Peyer's patch (tissue), 4 donors: ENCODE measurements around the gene TTLL12. TPM values are rescaled to one million over a fixed set of nuclear protein-coding genes. Genes with fewer than 3 reads are reported as not detected.
A peak's percentile ranks its signal among the peaks of the same experiment; 100 is the strongest.

Source experiments
- DNase-seq, 3 donors: peaks; one replicate each; pipeline ENCODE4 v3.0.0-alpha.2; 2017 to 2019
- H3K27ac ChIP-seq, 4 donors: fragments of 200-600 bp; sonication (generic); one replicate each; pipeline ENCODE4 v1.5.1; 2016 to 2019
- H3K27me3 ChIP-seq, 2 donors: fragments of 200-600 bp; sonication (generic); one replicate each; pipeline ENCODE4 v1.5.1; 2019
- H3K36me3 ChIP-seq, 3 donors: fragments of 200-600 bp; sonication (generic); one replicate each; pipeline ENCODE4 v1.5.1; 2016 to 2019
- H3K4me1 ChIP-seq, 4 donors: fragments of 200-600 bp; sonication (generic); one replicate each; pipeline ENCODE4 v1.5.1; 2016 to 2019
- H3K4me3 ChIP-seq, 4 donors: fragments of 200-600 bp; sonication (generic); 1 replicate in 3 of 4; 2 replicates in 1 of 4; pipeline ENCODE4 v1.5.1; 2016 to 2019; ENCODE audit warnings: mild to moderate bottlenecking in 1 of 4
- H3K9me3 ChIP-seq, 4 donors: fragments of 200-600 bp; sonication (generic); one replicate each; pipeline ENCODE4 v1.5.1; 2016 to 2019; ENCODE audit warnings: mild to moderate bottlenecking in 1 of 4
- POLR2A ChIP-seq, 2 donors: fragments of 450-650 bp; IDR thresholded peaks; one replicate each; pipeline ENCODE4 v1.5.1; 2017; ENCODE audit warnings: antibody characterized with exemption in 2 of 2, mild to moderate bottlenecking in 2 of 2, moderate library complexity in 2 of 2
- total RNA-seq, 4 donors: library from RNA; depleted of rRNA; stranded (reverse); fragments of >200 nt; gene quantifications; one replicate each; pipeline ENCODE4 v1.1.0, GENCODE V29; 2016
- TF ChIP-seq, protein P1 (sequence below), 6 experiments: fragments of 450-650 bp in 4 of 6; fragments of 200-600 bp in 2 of 6; sonication (generic) in 1 of 6; IDR thresholded peaks; one replicate each; pipeline ENCODE4 v1.5.1; 2017 to 2019; ENCODE audit warnings: antibody characterized with exemption in 6 of 6, mild to moderate bottlenecking in 3 of 6, moderate library complexity in 1 of 6

The TTLL12 gene
- total RNA-seq, 4 donors from 2014 or later: 34.7 to 77.8 (median 58.2) TPM

DNA sequence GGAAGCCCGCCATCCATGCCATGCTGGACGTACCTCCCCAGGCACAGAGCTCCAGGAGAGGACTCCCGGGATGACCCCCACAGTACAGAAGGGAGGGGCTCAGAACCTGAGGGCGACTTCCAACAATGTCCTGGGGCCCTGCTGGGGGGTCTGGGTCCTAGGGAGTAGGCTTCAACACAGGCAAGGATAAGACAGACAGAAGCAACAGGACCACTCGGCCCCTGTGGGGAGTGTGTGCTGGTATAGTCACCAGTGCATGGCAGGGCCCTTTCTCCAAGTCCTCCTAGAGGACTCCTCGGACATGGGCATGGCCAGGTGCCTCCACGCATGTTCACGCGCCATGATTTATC is 16.8 kb downstream of the TTLL12 start:
- Histone ChIP-seq H3K27ac (no peak overlapping the region), H3K9me3 (no peaks in the 10 kb centered on the region), H3K4me1 (peaks cover 0 to 19% (median 0%) of the 10 kb centered on the region in 4 donors), H3K27me3 (no peaks in the 10 kb centered on the region), H3K4me3 (peak overlapping the region in 1 of 4 donors; percentile 47), H3K36me3 (peaks cover 0 to 44% (median 0%) of the 10 kb centered on the region in 3 donors)
- DNase-seq: peak in 1 of 3 donors; percentile 34
- TF ChIP-seq POLR2A (IDR thresholded peaks at IDR 0.05): no peak
- TF ChIP-seq, protein P1, sequence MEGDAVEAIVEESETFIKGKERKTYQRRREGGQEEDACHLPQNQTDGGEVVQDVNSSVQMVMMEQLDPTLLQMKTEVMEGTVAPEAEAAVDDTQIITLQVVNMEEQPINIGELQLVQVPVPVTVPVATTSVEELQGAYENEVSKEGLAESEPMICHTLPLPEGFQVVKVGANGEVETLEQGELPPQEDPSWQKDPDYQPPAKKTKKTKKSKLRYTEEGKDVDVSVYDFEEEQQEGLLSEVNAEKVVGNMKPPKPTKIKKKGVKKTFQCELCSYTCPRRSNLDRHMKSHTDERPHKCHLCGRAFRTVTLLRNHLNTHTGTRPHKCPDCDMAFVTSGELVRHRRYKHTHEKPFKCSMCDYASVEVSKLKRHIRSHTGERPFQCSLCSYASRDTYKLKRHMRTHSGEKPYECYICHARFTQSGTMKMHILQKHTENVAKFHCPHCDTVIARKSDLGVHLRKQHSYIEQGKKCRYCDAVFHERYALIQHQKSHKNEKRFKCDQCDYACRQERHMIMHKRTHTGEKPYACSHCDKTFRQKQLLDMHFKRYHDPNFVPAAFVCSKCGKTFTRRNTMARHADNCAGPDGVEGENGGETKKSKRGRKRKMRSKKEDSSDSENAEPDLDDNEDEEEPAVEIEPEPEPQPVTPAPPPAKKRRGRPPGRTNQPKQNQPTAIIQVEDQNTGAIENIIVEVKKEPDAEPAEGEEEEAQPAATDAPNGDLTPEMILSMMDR (IDR thresholded peaks at IDR 0.05): no peak

DNA sequence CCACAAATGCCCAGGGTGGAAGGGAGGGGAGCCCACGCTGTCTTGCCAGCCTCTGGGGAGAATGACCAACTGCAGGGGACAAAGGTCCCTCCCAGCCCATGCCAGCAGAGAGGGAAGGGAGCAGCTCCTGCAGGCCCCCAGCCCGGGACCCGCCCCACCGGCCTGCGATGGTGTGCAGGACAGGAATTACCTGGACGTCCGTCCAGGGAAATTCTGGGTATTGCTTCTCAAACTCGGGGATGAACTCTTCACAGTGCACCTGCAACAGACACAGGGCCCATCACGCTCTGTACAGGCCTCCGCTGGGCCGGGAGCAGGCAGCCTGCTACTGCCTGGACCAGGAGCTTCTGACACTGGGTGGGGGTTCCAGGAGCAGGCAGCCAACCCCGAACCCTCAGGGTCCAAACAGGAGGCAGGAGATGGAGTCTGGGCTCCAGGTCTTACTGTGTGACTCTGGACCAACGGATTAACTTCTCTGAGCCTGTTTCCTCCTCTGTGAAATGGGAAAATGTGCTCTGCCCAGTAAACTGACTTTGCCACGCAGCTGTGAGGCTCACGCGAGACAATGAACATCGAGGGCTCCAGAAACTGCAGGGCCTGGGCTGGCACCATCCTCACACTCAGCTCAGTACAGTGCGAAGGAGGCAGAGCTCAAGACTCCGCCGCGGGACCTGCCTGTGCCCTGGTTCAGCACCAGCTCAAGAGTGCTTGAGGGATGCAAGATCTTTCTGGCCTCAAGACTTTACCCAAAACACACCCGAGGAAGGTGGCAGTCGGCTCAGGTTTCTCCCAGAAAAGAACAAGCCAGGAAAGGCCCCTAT is 17.4 kb downstream of the TTLL12 start:
- Histone ChIP-seq H3K36me3 (peaks cover 0 to 38% (median 0%) of the 10 kb centered on the region in 3 donors), H3K9me3 (no peaks in the 10 kb centered on the region), H3K4me3 (no peak overlapping the region), H3K4me1 (peaks cover 0 to 19% (median 0%) of the 10 kb centered on the region in 4 donors), H3K27ac (no peak overlapping the region), H3K27me3 (no peaks in the 10 kb centered on the region)
- DNase-seq: no peak
- TF ChIP-seq POLR2A (IDR thresholded peaks at IDR 0.05): no peak
- TF ChIP-seq, protein P1 (IDR thresholded peaks at IDR 0.05): no peak

DNA sequence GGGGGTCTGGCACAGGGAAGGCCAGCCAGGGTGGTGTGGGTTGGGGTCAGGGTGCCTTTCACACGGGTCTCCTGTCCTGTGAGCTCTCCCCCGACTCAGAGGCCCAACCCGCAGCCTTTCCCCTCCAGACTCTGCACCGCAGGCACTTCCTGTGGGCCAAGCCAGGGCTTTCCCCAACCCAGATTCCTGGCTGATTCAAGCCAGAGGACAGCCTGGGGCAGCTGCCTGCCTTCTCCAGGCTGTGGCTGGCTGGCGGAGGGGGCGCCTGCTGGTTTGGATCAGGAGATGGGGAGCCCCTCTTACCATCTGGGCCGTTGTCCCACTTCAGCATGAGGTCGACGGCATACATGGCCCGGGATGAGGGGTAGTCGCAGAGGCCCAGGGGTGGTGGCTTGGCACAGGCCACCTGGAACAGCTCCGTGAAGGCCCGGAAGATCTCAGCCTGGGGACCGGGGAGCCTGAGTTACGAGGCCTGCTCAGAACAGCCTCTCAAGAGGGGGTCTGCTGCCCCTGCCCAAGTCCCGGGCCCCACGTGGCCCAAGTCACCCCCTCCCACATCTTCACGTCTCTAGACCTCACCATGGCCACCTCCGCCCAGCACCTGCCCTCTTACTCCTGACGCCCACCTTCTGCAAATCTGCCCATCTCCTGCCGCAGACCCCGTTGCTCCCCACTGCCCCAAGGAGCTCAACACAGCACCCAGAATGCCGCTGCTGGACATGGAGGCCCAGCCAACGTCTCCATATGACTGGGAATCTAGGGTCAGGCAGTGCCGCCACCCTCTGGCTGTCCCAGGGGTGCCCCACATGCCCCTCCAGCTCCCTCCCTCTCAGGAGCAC is 18.2 kb downstream of the TTLL12 start:
- Histone ChIP-seq H3K4me3 (no peak overlapping the region), H3K4me1 (peaks cover 0 to 22% (median 0%) of the 10 kb centered on the region in 4 donors), H3K9me3 (no peaks in the 10 kb centered on the region)

DNA sequence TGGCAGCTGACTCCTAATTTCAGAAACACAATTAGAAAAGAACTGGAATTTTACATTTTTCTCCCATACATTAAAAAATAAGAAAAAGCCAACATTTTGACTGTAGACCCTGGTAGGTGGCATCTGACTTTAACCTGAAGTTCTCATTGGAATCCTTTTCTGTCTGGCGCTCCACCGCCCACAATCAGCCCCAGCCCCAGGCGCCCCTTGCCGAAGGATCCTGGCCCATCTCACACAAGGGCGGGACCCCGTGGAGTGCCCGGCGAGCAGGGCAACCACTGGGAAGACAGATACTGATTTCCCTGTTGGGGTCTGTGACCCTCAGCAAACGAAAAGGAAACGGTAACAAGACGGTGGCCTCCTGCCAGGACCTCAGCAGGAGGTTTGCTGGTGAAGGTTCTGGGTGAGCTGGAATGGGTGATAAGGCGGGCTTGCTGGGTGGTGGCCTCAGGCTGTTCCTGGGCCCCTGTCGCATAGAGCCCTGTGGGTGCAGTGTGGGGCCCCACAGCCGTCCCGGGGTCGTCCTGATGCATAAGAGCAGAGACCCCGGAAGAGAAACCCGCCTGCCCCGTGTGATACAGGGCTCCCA is 19.8 kb downstream of the TTLL12 start:
- Histone ChIP-seq H3K27me3 (no peaks in the 10 kb centered on the region), H3K4me3 (no peak overlapping the region), H3K27ac (no peak overlapping the region), H3K36me3 (peaks cover 0 to 23% (median 0%) of the 10 kb centered on the region in 3 donors), H3K4me1 (peaks cover 0 to 32% (median 0%) of the 10 kb centered on the region in 4 donors), H3K9me3 (no peaks in the 10 kb centered on the region)
- TF ChIP-seq, protein P1 (IDR thresholded peaks at IDR 0.05): no peak
- TF ChIP-seq POLR2A (IDR thresholded peaks at IDR 0.05): no peak
- DNase-seq: no peak

More for the DNA sequence above, 18.2 kb downstream of the TTLL12 start:
- DNase-seq: no peak
- Histone ChIP-seq H3K27ac (no peak overlapping the region), H3K36me3 (peaks cover 0 to 29% (median 0%) of the 10 kb centered on the region in 3 donors), H3K27me3 (no peaks in the 10 kb centered on the region)
- TF ChIP-seq POLR2A (IDR thresholded peaks at IDR 0.05): no peak
- TF ChIP-seq, protein P1 (IDR thresholded peaks at IDR 0.05): no peak

DNA sequence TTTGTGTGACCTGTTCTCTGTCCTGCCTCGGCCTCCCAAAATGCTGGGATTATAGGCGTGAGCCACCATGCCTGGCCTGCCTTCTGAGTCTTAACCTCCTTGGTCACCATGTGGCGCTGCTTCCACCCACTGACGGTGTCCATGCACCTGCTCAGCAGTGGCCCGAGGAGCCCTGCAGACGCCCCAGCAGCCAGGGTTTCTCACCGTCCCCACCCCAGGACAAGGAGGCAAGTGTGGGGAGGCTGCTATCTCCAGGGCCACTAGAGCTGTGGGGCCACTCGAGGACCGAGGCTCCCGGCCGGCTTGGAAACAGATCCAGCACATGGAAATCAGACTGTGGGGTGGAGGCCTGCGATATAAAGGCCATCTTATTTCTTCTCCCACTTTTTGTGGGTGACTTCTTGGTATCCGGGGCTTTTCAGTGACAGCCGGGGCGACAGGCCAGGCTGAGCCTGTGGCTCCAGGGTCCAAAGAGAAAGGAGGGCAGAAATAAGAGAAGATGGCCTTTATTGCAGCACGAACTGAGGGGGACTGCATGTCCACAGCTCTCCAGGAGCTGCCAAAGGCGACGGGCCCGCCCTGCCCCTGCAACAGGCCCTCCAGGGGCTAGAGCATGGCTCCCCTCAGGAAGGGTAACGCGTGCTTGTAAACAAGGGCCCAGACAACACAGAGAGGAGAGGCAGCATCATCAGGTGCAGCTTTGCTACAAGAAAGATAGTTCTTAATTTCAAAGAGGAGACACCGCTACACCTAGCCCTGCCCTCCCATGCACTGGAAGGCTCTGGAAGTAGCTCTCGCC is 20.6 kb downstream of the TTLL12 start:
- TF ChIP-seq, protein P1 (IDR thresholded peaks at IDR 0.05): no peak
- TF ChIP-seq POLR2A (IDR thresholded peaks at IDR 0.05): no peak
- H3K4me3 ChIP-seq: no peak overlapping the region
- H3K27ac ChIP-seq: no peak overlapping the region
- H3K36me3 ChIP-seq: peaks cover 0 to 26% (median 0%) of the 10 kb centered on the region in 3 donors
- DNase-seq: peak in 1 of 3 donors; percentile 28
- no peaks in the 10 kb centered on the region for H3K9me3 ChIP-seq
- no peaks in the 10 kb centered on the region for H3K27me3 ChIP-seq
- H3K4me1 ChIP-seq: peaks cover 0 to 32% (median 0%) of the 10 kb centered on the region in 4 donors
